HEK293T (cell line): ENCODE measurements around the gene CTNNBL1.
"Not testable (repeated sequence)": the region's sequence is repeated elsewhere in the genome, so short reads cannot be mapped to it uniquely, and the experiment has no call there.

ENCODE experiments used
- CTCF ChIA-PET: fragments of 350-600 bp; formaldehyde crosslinking; extraction: SDS; loops from one replicate; lab custom pipeline; 2021; ENCODE audit warnings: antibody characterized with exemption, inconsistent platforms; lab: Yijun Ruan, JAX
- POLR2A ChIA-PET: fragments of 350-600 bp; formaldehyde crosslinking; extraction: SDS; loops from one replicate; lab custom pipeline; 2020; ENCODE audit warnings: antibody characterized with exemption, inconsistent platforms; lab: Yijun Ruan, JAX
- DNase-seq: peaks from one replicate; pipeline ENCODE4 v3.0.0; 2012; ENCODE audit warnings: mixed read lengths; ENCODE audit errors: extremely low spot score
- ARNT ChIP-seq: fragments of 450-650 bp; IDR thresholded peaks from 2 replicates; pipeline ENCODE4 v1.6.1; 2017; ENCODE audit warnings: mild to moderate bottlenecking
- BHLHE40 ChIP-seq: fragments of 450-650 bp; IDR thresholded peaks from 2 replicates; pipeline ENCODE4 v1.6.1; 2016; ENCODE audit warnings: mild to moderate bottlenecking, moderate library complexity, borderline replicate concordance
- CTBP1 ChIP-seq: fragments of 450-650 bp; IDR thresholded peaks from 2 replicates; pipeline ENCODE4 v1.6.1; 2016; ENCODE audit warnings: borderline replicate concordance
- ELF4 ChIP-seq: fragments of 450-650 bp; IDR thresholded peaks from 2 replicates; pipeline ENCODE4 v1.6.1; 2017; ENCODE audit warnings: antibody characterized with exemption
- FOXA1 ChIP-seq: fragments of 450-650 bp; IDR thresholded peaks from 2 replicates; pipeline ENCODE4 v1.6.1; 2016; ENCODE audit warnings: mild to moderate bottlenecking
- FOXK2 ChIP-seq: fragments of 450-650 bp; IDR thresholded peaks from 2 replicates; pipeline ENCODE4 v1.6.1; 2016; ENCODE audit warnings: mild to moderate bottlenecking
- FOXM1 ChIP-seq: fragments of 450-650 bp; IDR thresholded peaks from 2 replicates; pipeline ENCODE4 v1.6.1; 2017; ENCODE audit warnings: mild to moderate bottlenecking, borderline replicate concordance
- HDGF ChIP-seq: fragments of 450-650 bp; IDR thresholded peaks from 2 replicates; pipeline ENCODE4 v1.6.1; 2017; ENCODE audit warnings: antibody characterized with exemption, borderline replicate concordance
- L3MBTL2 ChIP-seq: fragments of 450-650 bp; conservative IDR thresholded peaks from 2 replicates; pipeline ENCODE4 v1.6.1; 2016; ENCODE audit warnings: mild to moderate bottlenecking
- LEF1 ChIP-seq: fragments of 450-650 bp; IDR thresholded peaks from 2 replicates; pipeline ENCODE4 v1.6.1; 2017; ENCODE audit warnings: mild to moderate bottlenecking, borderline replicate concordance
- NFRKB ChIP-seq: fragments of 450-650 bp; IDR thresholded peaks from 2 replicates; pipeline ENCODE4 v1.6.1; 2016; ENCODE audit warnings: mild to moderate bottlenecking, moderate library complexity
- SP1 ChIP-seq: fragments of 450-650 bp; IDR thresholded peaks from 2 replicates; pipeline ENCODE4 v1.6.1; 2017
- SUZ12 ChIP-seq: fragments of 450-650 bp; IDR thresholded peaks from 2 replicates; pipeline ENCODE4 v1.6.1; 2016; ENCODE audit warnings: mild to moderate bottlenecking
- TARDBP ChIP-seq: fragments of 450-650 bp; IDR thresholded peaks from 2 replicates; pipeline ENCODE4 v1.6.1; 2016
- ZNF384 ChIP-seq: fragments of 450-650 bp; IDR thresholded peaks from 2 replicates; pipeline ENCODE4 v1.6.1; 2016
- TF ChIP-seq, protein P1 (sequence below): fragments of 450-650 bp; IDR thresholded peaks from 2 replicates; pipeline ENCODE4 v1.6.1; 2016

Gene CTNNBL1

GRCh38 chr20:37677969-37678861 is 15.6 kb upstream of the CTNNBL1 start:
- no peak for TF ChIP-seq NFRKB
- no peak for TF ChIP-seq L3MBTL2
- no peak for TF ChIP-seq FOXM1
- TF ChIP-seq, protein P1, sequence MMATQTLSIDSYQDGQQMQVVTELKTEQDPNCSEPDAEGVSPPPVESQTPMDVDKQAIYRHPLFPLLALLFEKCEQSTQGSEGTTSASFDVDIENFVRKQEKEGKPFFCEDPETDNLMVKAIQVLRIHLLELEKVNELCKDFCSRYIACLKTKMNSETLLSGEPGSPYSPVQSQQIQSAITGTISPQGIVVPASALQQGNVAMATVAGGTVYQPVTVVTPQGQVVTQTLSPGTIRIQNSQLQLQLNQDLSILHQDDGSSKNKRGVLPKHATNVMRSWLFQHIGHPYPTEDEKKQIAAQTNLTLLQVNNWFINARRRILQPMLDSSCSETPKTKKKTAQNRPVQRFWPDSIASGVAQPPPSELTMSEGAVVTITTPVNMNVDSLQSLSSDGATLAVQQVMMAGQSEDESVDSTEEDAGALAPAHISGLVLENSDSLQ, result 0 out of 2 replicates have a peak, but pooled peaks have one; percentile 29
- DNase-seq, result no peak
- ChIA-PET CTCF (no interaction called here), POLR2A (no interaction called here)

DNA sequence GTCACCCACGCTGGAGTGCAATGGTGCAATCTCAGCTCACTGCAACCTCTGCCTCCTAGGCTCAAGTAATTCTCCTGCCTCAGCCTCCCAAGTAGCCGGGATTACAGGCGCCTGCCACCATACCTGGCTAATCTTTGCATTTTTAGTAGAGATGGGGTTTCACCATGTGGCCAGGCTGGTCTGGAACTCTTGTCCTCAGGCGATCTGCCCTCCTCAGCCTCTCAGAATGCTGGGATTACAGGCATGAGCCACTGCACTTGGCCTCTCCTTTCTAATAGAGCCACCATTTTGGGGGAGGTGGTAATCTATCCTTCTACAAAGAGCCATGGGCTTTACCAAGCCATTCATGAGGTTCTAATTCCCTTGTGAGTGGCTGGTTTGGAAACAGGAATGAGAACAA is 14.1 kb upstream of the CTNNBL1 start:
- DNase-seq, CTCF ChIA-PET, POLR2A ChIA-PET: not testable (repeated sequence)

- TF ChIP-seq FOXK2, result no peak
- no peak for TF ChIP-seq BHLHE40
- no peak for TF ChIP-seq NFRKB
- TF ChIP-seq L3MBTL2, result no peak
- POLR2A ChIA-PET, result no interaction called here
- no peak for DNase-seq
- CTCF ChIA-PET, result no interaction called here
These were observed 13.4 kb upstream of the CTNNBL1 start for GRCh38 chr20:37680420-37680819.

DNA sequence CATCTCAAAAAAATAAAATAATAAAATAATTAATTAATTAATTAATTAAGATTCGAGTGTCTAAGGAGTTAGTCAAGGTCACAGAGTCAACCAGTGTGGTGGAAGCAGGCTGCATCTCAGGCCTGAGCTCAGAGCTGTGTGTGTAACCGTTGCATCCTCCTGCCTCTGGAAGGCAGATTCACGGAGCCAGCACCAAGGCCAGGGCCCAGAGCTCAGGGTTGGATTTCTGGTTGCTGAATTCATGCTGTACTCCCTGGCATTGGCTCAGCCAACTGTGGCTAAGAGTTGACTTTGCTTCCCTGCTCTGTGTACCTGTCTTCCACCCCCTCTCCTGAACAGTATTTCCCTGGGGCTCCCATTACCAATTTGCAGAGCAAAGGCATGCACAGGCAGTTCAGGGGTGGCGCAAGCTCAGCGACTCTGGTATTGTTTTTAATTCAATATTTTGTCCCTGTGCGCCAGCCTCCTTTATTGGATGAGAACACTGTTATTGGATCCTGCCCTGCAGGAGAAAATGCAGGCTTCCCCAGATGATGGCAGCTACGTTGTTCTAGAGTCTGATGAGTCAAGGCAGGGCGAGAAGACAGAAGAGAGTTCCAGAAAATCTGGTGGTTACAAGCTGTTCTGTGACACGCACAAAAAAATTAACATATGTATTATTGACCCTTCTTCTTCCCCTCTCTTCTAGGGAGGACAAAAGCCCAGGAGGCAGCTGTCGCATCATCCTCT is 12.3 kb upstream of the CTNNBL1 start:
- CTCF ChIA-PET, result no interaction called here
- TF ChIP-seq CTBP1 (no peak), FOXM1 (no peak), SP1 (no peak)
- TF ChIP-seq, protein P1, result no peak
- POLR2A ChIA-PET, result no interaction called here
- DNase-seq, result no peak

DNA sequence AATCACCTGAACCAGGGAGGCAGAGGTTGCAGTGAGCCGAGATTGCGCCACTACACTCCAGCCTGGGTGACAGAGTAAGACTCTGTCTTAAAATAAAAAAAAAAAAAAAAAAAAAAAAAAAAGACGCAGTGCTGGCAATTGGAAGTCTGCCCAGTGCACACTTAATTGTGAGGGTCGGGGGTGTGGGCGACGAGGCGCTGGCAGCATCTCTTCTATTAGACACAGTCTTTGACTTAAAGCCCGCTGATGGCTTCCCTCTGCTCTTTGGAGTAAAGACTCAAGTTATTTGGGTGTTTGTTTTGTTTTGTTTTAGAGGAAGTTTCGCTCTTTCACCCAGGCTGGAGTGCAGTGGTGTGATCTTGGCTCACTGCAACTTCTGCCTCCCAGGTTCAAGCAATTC is 10.7 kb upstream of the CTNNBL1 start:
- TF ChIP-seq ZNF384, result 0 out of 2 replicates have a peak, but pooled peaks have one; percentile 18
- DNase-seq, POLR2A ChIA-PET, CTCF ChIA-PET: not testable (repeated sequence)

- ChIA-PET CTCF (interaction anchor here (0.7 kb wide), 1 partner anchor 356 kb away, joined by 3 read pairs; no protein-coding TSS in a partner anchor), POLR2A (no interaction called here)
- DNase-seq, result no peak
- no peak for TF ChIP-seq L3MBTL2
- no peak for TF ChIP-seq HDGF
- no peak for TF ChIP-seq TARDBP
- no peak for TF ChIP-seq NFRKB
- no peak for TF ChIP-seq LEF1
- TF ChIP-seq FOXM1, result no peak
- no peak for TF ChIP-seq FOXK2
- TF ChIP-seq CTBP1, result no peak
- TF ChIP-seq ARNT, result no peak
- TF ChIP-seq, protein P1, result no peak
- no peak for TF ChIP-seq ZNF384
- no peak for TF ChIP-seq BHLHE40
- no peak for TF ChIP-seq FOXA1
- no peak for TF ChIP-seq ELF4
- TF ChIP-seq SUZ12, result no peak
These were observed 6.9 kb upstream of the CTNNBL1 start for GRCh38 chr20:37686762-37687477.

DNA sequence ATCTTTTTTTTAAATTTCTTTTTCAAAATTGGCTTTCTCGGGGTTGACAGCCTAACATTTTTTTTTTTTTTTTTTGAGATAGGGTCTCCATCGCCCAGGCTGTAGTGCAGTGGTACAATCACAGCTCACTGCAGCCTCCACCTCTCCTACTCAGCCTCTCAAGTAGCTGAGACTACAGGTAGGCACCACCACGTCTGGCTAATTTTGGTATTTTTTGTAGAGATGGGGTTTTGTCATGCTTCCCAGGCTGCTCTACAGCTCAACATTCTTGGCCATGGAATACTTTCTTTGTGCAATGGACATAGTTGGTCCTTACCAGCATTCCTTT is 6.4 kb upstream of the CTNNBL1 start:
- DNase-seq, result no peak
- ChIA-PET CTCF (interaction anchor here (0.7 kb wide), 1 partner anchor 355 kb away, joined by 3 read pairs; no protein-coding TSS in a partner anchor), POLR2A (no interaction called here)
- TF ChIP-seq LEF1 (no peak), FOXM1 (no peak), FOXA1 (no peak), SP1 (no peak), FOXK2 (no peak), CTBP1 (no peak), ARNT (no peak), L3MBTL2 (no peak), BHLHE40 (no peak), HDGF (no peak), TARDBP (no peak), NFRKB (no peak), ZNF384 (no peak)
